AG04449 (cell line): ENCODE measurements around the gene ATP2B3.

Experiments used
- CTCF ChIA-PET: fragments of 350-600 bp; formaldehyde crosslinking; extraction: SDS; loops from one replicate; lab custom pipeline; 2021; ENCODE audit warnings: antibody characterized with exemption; lab: Yijun Ruan, JAX
- POLR2A ChIA-PET: fragments of 400-600, 350-600 bp; formaldehyde crosslinking; extraction: SDS; loops from one replicate; lab custom pipeline; 2020; ENCODE audit warnings: antibody characterized with exemption, inconsistent platforms; lab: Yijun Ruan, JAX
- DNase-seq: peaks from one replicate; pipeline ENCODE4 v3.0.0-alpha.2; 2010; ENCODE audit warnings: low read depth, low spot score
- H3K4me3 ChIP-seq: 2 replicates; pipeline ENCODE4 v1.5.1; 2011; ENCODE audit warnings: low read depth, mild to moderate bottlenecking, control low read depth, low read length
- TF ChIP-seq, protein P1 (sequence below): IDR thresholded peaks from one replicate; pipeline ENCODE4 v1.5.1; 2011; ENCODE audit warnings: mild to moderate bottlenecking, moderate library complexity, low read length, control low read depth, inconsistent platforms; ENCODE audit not compliant: insufficient read depth; ENCODE audit errors: missing control alignments

ATP2B3 gene

DNA sequence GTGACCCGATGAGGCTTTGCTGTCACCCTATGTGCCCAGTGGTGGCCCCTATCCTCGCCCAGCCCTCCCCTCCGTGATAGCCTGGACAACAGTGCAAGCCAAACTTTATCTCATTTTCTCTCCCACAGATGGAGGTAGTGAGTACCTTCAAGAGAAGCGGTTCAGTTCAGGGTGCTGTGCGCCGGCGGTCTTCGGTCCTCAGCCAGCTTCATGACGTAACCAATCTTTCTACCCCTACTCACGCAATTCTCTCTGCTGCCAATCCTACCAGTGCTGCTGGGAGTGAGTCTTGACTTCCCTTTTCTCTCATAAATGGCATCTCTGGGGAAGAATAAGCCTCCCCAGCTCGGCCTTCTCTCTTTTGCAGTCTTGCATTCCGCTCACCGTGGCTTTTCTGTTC lies 52.0 kb downstream of the ATP2B3 start:
- no peak for DNase-seq
- ChIA-PET CTCF (no interaction called here), POLR2A (no interaction called here)
- TF ChIP-seq, protein P1, sequence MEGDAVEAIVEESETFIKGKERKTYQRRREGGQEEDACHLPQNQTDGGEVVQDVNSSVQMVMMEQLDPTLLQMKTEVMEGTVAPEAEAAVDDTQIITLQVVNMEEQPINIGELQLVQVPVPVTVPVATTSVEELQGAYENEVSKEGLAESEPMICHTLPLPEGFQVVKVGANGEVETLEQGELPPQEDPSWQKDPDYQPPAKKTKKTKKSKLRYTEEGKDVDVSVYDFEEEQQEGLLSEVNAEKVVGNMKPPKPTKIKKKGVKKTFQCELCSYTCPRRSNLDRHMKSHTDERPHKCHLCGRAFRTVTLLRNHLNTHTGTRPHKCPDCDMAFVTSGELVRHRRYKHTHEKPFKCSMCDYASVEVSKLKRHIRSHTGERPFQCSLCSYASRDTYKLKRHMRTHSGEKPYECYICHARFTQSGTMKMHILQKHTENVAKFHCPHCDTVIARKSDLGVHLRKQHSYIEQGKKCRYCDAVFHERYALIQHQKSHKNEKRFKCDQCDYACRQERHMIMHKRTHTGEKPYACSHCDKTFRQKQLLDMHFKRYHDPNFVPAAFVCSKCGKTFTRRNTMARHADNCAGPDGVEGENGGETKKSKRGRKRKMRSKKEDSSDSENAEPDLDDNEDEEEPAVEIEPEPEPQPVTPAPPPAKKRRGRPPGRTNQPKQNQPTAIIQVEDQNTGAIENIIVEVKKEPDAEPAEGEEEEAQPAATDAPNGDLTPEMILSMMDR: no peak
- H3K4me3 ChIP-seq: no peak overlapping the region

DNA sequence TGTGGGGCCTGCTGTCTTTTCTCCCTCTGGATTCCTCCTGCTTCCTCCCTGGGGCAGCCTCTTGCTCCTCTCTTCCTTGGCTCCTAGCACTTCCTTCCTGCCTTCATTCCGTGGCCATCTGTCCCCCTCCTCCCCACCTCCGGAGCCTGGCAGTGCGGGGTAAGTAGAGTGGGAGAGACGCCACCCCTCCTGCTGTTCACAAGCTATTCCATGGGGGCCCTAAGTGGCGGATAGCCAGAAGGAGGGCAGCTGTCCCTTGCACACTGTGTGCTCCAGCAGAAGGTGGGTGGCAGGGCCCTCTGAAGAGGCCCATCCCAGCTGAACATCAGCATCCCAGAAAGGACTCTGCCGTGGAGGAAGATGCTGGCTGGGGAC lies 54.1 kb downstream of the ATP2B3 start:
- TF ChIP-seq, protein P1: no peak
- no peak overlapping the region for H3K4me3 ChIP-seq
- no peak for DNase-seq
- ChIA-PET POLR2A (no interaction called here), CTCF (interaction anchor here (0.7 kb wide), 1 partner anchor 17 kb away, joined by 3 read pairs; no protein-coding TSS in a partner anchor)

DNA sequence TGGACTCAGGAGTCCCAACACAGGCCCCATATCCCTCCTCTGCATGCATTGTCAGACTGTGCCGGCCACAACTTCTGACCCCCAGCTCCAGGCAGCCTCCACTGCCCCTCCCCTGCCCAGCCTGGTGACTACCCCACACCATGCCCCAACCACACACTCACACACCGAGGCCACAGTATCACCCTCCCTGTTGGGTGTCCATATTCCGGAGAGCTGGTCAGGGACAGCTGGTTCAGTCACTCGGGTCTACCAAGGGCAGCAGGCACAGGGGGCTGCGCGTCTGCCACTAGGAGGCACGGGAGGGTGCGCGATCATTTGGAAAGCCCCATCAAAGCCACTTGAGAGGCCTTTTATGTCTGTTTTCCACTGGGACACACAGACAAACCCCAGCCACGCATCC lies 55.2 kb downstream of the ATP2B3 start:
- CTCF ChIA-PET: no interaction called here

DNA sequence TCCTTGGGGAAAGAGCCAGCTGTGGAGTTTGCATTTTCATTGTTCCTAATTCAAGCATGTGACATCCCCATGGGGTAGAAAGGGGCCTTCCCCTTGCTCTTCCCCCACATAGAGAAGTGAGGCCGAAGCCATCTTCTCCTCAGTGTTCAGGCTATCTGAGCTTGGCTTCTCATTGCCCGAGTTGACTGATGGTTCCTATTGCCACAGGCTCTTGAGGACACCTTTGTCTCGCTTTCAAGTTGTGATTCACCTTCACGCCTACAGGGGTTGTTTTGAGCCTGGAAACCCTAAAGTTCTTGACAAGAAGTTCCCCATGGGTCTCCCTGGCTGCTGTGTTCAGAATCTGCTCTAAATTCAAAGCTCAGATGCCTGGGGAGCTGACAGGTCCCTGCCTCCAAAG lies 56.5 kb downstream of the ATP2B3 start:
- no peak overlapping the region for H3K4me3 ChIP-seq
- ChIA-PET CTCF (interaction anchor here (0.8 to 1.1 kb wide), 2 partner anchors 35 to 95 kb away, joined by 3 to 5 read pairs; no protein-coding TSS in a partner anchor), POLR2A (no interaction called here)
- DNase-seq: no peak
- TF ChIP-seq, protein P1: no peak

More for the DNA sequence above, 55.2 kb downstream of the ATP2B3 start:
- no peak for DNase-seq
- POLR2A ChIA-PET: no interaction called here
- H3K4me3 ChIP-seq: no peak overlapping the region
- TF ChIP-seq, protein P1: no peak

DNA sequence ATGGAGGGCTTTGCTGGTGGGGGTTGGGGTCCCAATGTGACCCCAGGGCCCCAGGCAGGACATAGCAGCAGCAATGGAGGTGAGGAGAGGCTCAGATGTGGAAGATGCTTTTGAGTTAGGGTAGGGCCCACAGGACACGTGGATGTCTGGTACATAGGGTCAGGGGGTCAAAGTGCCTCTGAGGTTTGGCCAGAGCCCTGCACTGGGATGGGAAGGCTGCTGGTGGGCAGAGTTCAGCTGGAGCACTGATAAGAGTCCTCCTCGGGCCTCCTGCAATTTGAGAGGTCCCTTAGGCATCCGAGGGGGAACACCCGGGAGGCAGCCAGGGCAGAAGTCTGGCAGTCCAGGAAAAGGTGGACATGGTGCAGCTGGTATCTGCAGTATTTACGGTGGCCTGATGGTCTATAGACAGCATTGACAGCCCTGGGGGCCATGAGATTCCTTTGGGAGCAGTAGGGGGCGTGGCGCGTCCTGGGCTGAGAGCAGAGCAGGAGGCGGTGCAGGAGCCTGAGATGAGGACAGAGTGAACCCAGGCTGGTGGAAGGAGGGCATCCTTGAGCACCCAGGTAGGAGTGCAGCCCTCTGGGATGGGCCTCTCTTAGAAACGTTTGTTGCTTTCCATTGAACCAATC lies 58.9 kb downstream of the ATP2B3 start:
- POLR2A ChIA-PET: no interaction called here
- CTCF ChIA-PET: interaction anchor here (0.9 to 1.1 kb wide), 4 partner anchors 10 to 91 kb away, joined by 3 to 4 read pairs (median 3); no protein-coding TSS in a partner anchor
- TF ChIP-seq, protein P1: no peak
- H3K4me3 ChIP-seq: no peak overlapping the region
- DNase-seq: no peak

DNA sequence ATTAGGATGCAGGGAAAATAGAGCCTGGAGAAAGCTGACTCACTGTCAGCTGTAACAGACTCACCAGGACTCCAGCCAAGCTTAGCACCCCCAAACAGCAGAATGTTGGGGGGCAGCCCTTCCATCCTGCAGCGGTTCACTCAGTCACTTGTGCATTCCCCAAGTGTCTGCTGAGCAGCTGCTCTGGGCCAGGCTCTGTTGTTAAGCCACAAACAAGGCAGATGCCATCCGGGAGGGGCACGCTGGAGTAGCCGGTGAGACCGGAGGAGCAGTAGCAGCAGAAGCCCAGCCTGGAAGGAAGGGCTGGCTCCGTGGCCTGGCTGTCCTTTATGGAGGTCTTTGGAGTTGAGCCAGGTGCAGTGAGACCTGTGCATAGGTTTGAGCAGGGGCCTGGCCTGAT lies 59.5 kb downstream of the ATP2B3 start:
- CTCF ChIA-PET: interaction anchor here (0.9 to 1.1 kb wide), 3 partner anchors 21 to 91 kb away, joined by 3 to 4 read pairs (median 3); no protein-coding TSS in a partner anchor
- H3K4me3 ChIP-seq: no peak overlapping the region
- POLR2A ChIA-PET: no interaction called here
- TF ChIP-seq, protein P1: no peak
- no peak for DNase-seq
